HG03103 (cell line): ENCODE results near the gene GZMB.
"Not testable (repeated sequence)": the region's sequence is repeated elsewhere in the genome, so short reads cannot be mapped to it uniquely, and the experiment has no call there.

Experiments used
- ATAC-seq: cut with Tn5 transposase; IDR thresholded peaks from one replicate; pipeline ENCODE4 v1.9.1; 2021; ENCODE audit warnings: low read depth; ENCODE audit not compliant: unreplicated experiment

The GZMB gene

GRCh38 chr14:24634158-24634557 is at the start of gene GZMB:
Gene GZMB (minus strand): TSS chr14:24634190. CDS start chr14:24634160, 30 bp downstream.
- ATAC-seq: no peak

- no peak for ATAC-seq
Observed at GRCh38 chr14:24681056-24681455, 47.1 kb upstream of the GZMB start.

GRCh38 chr14:24680516-24680915 is 46.5 kb upstream of the GZMB start:
- no peak for ATAC-seq

GRCh38 chr14:24679248-24679961 is 45.4 kb upstream of the GZMB start:
- ATAC-seq: no peak

- peak; percentile 71 for ATAC-seq
Observed at GRCh38 chr14:24678801-24679247, 44.8 kb upstream of the GZMB start.

- no peak for ATAC-seq
Observed at GRCh38 chr14:24677956-24678355, 44.0 kb upstream of the GZMB start.

GRCh38 chr14:24674204-24674970 is 40.4 kb upstream of the GZMB start:
- peak; percentile 41 for ATAC-seq

- ATAC-seq: peak; percentile 39
Observed at GRCh38 chr14:24673534-24674203, 39.7 kb upstream of the GZMB start.

- peak; percentile 70 for ATAC-seq
Observed at GRCh38 chr14:24673059-24673458, 39.1 kb upstream of the GZMB start.

GRCh38 chr14:24670594-24670993 is 36.6 kb upstream of the GZMB start:
- no peak for ATAC-seq

- no peak for ATAC-seq
Observed at GRCh38 chr14:24669651-24670050, 35.7 kb upstream of the GZMB start.

- ATAC-seq: peak; percentile 89
Observed at GRCh38 chr14:24665440-24665991, 31.5 kb upstream of the GZMB start.

GRCh38 chr14:24664366-24664765 is 30.4 kb upstream of the GZMB start:
- no peak for ATAC-seq

- ATAC-seq: no peak
Observed at GRCh38 chr14:24662753-24663152, 28.8 kb upstream of the GZMB start.

GRCh38 chr14:24659916-24660570 is 26.1 kb upstream of the GZMB start:
- ATAC-seq: no peak

GRCh38 chr14:24648361-24648760 is 14.4 kb upstream of the GZMB start:
- ATAC-seq: not testable (repeated sequence)

- ATAC-seq: no peak
Observed at GRCh38 chr14:24639905-24640304, 5.9 kb upstream of the GZMB start.

- no peak for ATAC-seq
Observed at GRCh38 chr14:24639270-24639669, 5.3 kb upstream of the GZMB start.

- ATAC-seq: no peak
Observed at GRCh38 chr14:24633353-24633752, 637 bp downstream of the GZMB start.

GRCh38 chr14:24632761-24633160 is 1.2 kb downstream of the GZMB start:
- ATAC-seq: no peak

GRCh38 chr14:24632336-24632735 is 1.7 kb downstream of the GZMB start:
- ATAC-seq: no peak
